ENCODE measurements around the gene CLEC4G. TPM values are rescaled to one million over a fixed set of nuclear protein-coding genes. Genes with fewer than 3 reads are reported as not detected.

Gene CLEC4G
- polyA plus RNA-seq, 2 of the 4 experiments (the other 2 are of a cell fraction): not detected

GRCh38 chr19:7679771-7680605 is 51.9 kb downstream of the CLEC4G start:
- ChIA-PET CTCF (interaction anchor here (0.6 to 3.2 kb wide), 32 partner anchors 9 to 581 kb away, joined by 3 to 45 read pairs (median 4); partner anchors contain the start of genes CD209 and RETN), POLR2A (interaction anchor here (1.0 to 2.0 kb wide), 2 partner anchors 112 to 120 kb away, joined by 3 to 5 read pairs; no protein-coding TSS in a partner anchor)
- FAIRE-seq (no peak), DNase-seq (ENCODE audit: low read depth in 1 of 2, low spot score in 1 of 2) (no peak), ATAC-seq (no peak; a peak in 3 of 6 replicates)
- Histone ChIP-seq H3K9me3 (no peaks in the 10 kb centered on the region), H3K4me3 (peak overlapping the region; percentile 99), H3K4me2 (peak overlapping the region; percentile 100), H3K4me1 (peaks cover 10% of the 10 kb centered on the region; the same call in 2 of the 3 replicates), H3K27ac (peak overlapping the region; percentile 99)
- WGBS (ENCODE audit: missing lambda C conversion rate): 45% methylated on average over 17 of the region's 22 CpGs
- no peak for TF ChIP-seq JUN (IDR thresholded peaks at IDR 0.05)
- TF ChIP-seq ZNF302 (CRISPR knock-in tag; IDR thresholded peaks at IDR 0.05): no peak

- ChIA-PET CTCF (interaction anchor here (1.0 to 1.3 kb wide), 3 partner anchors 36 to 121 kb away, joined by 3 to 4 read pairs (median 4); no protein-coding TSS in a partner anchor), POLR2A (no interaction called here)
- Histone ChIP-seq H3K4me2 (peak overlapping the region; percentile 19; the same call in 1 of the 3 replicates), H3K4me1 (peaks cover 10% of the 10 kb centered on the region; the same call in 2 of the 3 replicates), H3K27ac (no peak overlapping the region), H3K9me3 (no peaks in the 10 kb centered on the region), H3K4me3 (no peak overlapping the region)
- 42% methylated on average over 25 of the region's 30 CpGs for WGBS (ENCODE audit: missing lambda C conversion rate)
- ATAC-seq (no peak), FAIRE-seq (no peak), DNase-seq (ENCODE audit: low read depth in 1 of 2, low spot score in 1 of 2) (peak in 1 of 2 experiments; percentile 30)
- no peak for TF ChIP-seq CEBPB (IDR thresholded peaks at IDR 0.05)
- TF ChIP-seq RAD21 (conservative IDR thresholded peaks at IDR 0.05 in 1 of 2, IDR thresholded peaks at IDR 0.05 in 1 of 2): 0 out of 5 replicates have a peak, but pooled peaks of 1 of the 2 experiments have one; percentile 5
These were observed 52.7 kb downstream of the CLEC4G start for GRCh38 chr19:7678971-7679751.

Other genes with a start within 250 kb of the CLEC4G start
- 1.3 and 1.5 TPM in 2 replicates for gene PEX11G, start 243.1 kb downstream of the CLEC4G start, polyA plus RNA-seq (2011; rRNA removed)
- 1.8 to 2.9 TPM (median 1.9 TPM) in 3 replicates for gene PEX11G, start 243.1 kb downstream of the CLEC4G start, polyA plus RNA-seq (2017; fragmentation: RNase III; extraction: RNeasy Plus Mini Kit Qiagen cat#74134 plus additional on column Dnase treatment)
- 9.5 and 9.9 TPM in 2 replicates for gene ZNF358, start 216.0 kb downstream of the CLEC4G start, polyA plus RNA-seq (2011; rRNA removed)
- 10.7 to 15.4 TPM (median 14.0 TPM) in 3 replicates for gene ZNF358, start 216.0 kb downstream of the CLEC4G start, polyA plus RNA-seq (2017; fragmentation: RNase III; extraction: RNeasy Plus Mini Kit Qiagen cat#74134 plus additional on column Dnase treatment)
- 13.1 and 13.5 TPM in 2 replicates for gene MCOLN1, start 209.5 kb downstream of the CLEC4G start, polyA plus RNA-seq (2011; rRNA removed)
- 8.4 to 13.4 TPM (median 12.6 TPM) in 3 replicates for gene MCOLN1, start 209.5 kb downstream of the CLEC4G start, polyA plus RNA-seq (2017; fragmentation: RNase III; extraction: RNeasy Plus Mini Kit Qiagen cat#74134 plus additional on column Dnase treatment)
- gene PNPLA6, start 196.4 kb downstream of the CLEC4G start, polyA plus RNA-seq (2011; rRNA removed): 13.8 and 17.0 TPM in 2 replicates
- gene PNPLA6, start 196.4 kb downstream of the CLEC4G start, polyA plus RNA-seq (2017; fragmentation: RNase III; extraction: RNeasy Plus Mini Kit Qiagen cat#74134 plus additional on column Dnase treatment): 40.8 to 66.1 TPM (median 58.1 TPM) in 3 replicates
- 0.81 and 1.3 TPM in 2 replicates for gene CAMSAP3, start 136.2 kb downstream of the CLEC4G start, polyA plus RNA-seq (2011; rRNA removed)
- 2.4 to 3.6 TPM (median 2.9 TPM) in 3 replicates for gene CAMSAP3, start 136.2 kb downstream of the CLEC4G start, polyA plus RNA-seq (2017; fragmentation: RNase III; extraction: RNeasy Plus Mini Kit Qiagen cat#74134 plus additional on column Dnase treatment)
- 13.9 and 15.0 TPM in 2 replicates for gene XAB2, start 102.6 kb downstream of the CLEC4G start, polyA plus RNA-seq (2011; rRNA removed)
- 21.2 to 22.2 TPM (median 21.6 TPM) in 3 replicates for gene XAB2, start 102.6 kb downstream of the CLEC4G start, polyA plus RNA-seq (2017; fragmentation: RNase III; extraction: RNeasy Plus Mini Kit Qiagen cat#74134 plus additional on column Dnase treatment)
- gene PET100, start 102.3 kb downstream of the CLEC4G start, polyA plus RNA-seq (2011; rRNA removed): 28.5 and 48.6 TPM in 2 replicates
- 85.0 to 109 TPM (median 99.3 TPM) in 3 replicates for gene PET100, start 102.3 kb downstream of the CLEC4G start, polyA plus RNA-seq (2017; fragmentation: RNase III; extraction: RNeasy Plus Mini Kit Qiagen cat#74134 plus additional on column Dnase treatment)
- not detected in 2 replicates for gene PCP2, start 98.4 kb downstream of the CLEC4G start, polyA plus RNA-seq (2011; rRNA removed)
- gene PCP2, start 98.4 kb downstream of the CLEC4G start, polyA plus RNA-seq (2017; fragmentation: RNase III; extraction: RNeasy Plus Mini Kit Qiagen cat#74134 plus additional on column Dnase treatment): 0.19 to 0.41 TPM (median 0.26 TPM) in 3 replicates
- 44.4 and 47.2 TPM in 2 replicates for gene STXBP2, start 95.0 kb downstream of the CLEC4G start, polyA plus RNA-seq (2011; rRNA removed)
- 39.4 to 47.6 TPM (median 41.4 TPM) in 3 replicates for gene STXBP2, start 95.0 kb downstream of the CLEC4G start, polyA plus RNA-seq (2017; fragmentation: RNase III; extraction: RNeasy Plus Mini Kit Qiagen cat#74134 plus additional on column Dnase treatment)
- gene RETN, start 63.1 kb downstream of the CLEC4G start, polyA plus RNA-seq (2011; rRNA removed): not detected in 2 replicates
- not detected in 3 replicates for gene RETN, start 63.1 kb downstream of the CLEC4G start, polyA plus RNA-seq (2017; fragmentation: RNase III; extraction: RNeasy Plus Mini Kit Qiagen cat#74134 plus additional on column Dnase treatment)
- 0.05 and 0.17 TPM in 2 replicates for gene MCEMP1, start 55.0 kb downstream of the CLEC4G start, polyA plus RNA-seq (2011; rRNA removed)
- gene MCEMP1, start 55.0 kb downstream of the CLEC4G start, polyA plus RNA-seq (2017; fragmentation: RNase III; extraction: RNeasy Plus Mini Kit Qiagen cat#74134 plus additional on column Dnase treatment): not detected in 3 replicates
- gene TRAPPC5, start 51.3 kb downstream of the CLEC4G start, polyA plus RNA-seq (2011; rRNA removed): 23.8 and 31.6 TPM in 2 replicates
- 50.9 to 60.8 TPM (median 59.8 TPM) in 3 replicates for gene TRAPPC5, start 51.3 kb downstream of the CLEC4G start, polyA plus RNA-seq (2017; fragmentation: RNase III; extraction: RNeasy Plus Mini Kit Qiagen cat#74134 plus additional on column Dnase treatment)
- gene FCER2, start 30.0 kb downstream of the CLEC4G start, polyA plus RNA-seq (2011; rRNA removed): not detected in 2 replicates
- gene FCER2, start 30.0 kb downstream of the CLEC4G start, polyA plus RNA-seq (2017; fragmentation: RNase III; extraction: RNeasy Plus Mini Kit Qiagen cat#74134 plus additional on column Dnase treatment): not detected in 3 replicates
- gene CD209, start 15.4 kb upstream of the CLEC4G start, polyA plus RNA-seq (2011; rRNA removed): not detected in 2 replicates
- gene CD209, start 15.4 kb upstream of the CLEC4G start, polyA plus RNA-seq (2017; fragmentation: RNase III; extraction: RNeasy Plus Mini Kit Qiagen cat#74134 plus additional on column Dnase treatment): not detected in 3 replicates
- gene CLEC4M, start 31.1 kb upstream of the CLEC4G start, polyA plus RNA-seq (2011; rRNA removed): not detected in 2 replicates
- not detected in 3 replicates for gene CLEC4M, start 31.1 kb upstream of the CLEC4G start, polyA plus RNA-seq (2017; fragmentation: RNase III; extraction: RNeasy Plus Mini Kit Qiagen cat#74134 plus additional on column Dnase treatment)
- 1.1 and 1.2 TPM in 2 replicates for gene EVI5L, start 98.1 kb upstream of the CLEC4G start, polyA plus RNA-seq (2011; rRNA removed)
- 1.2 to 2.3 TPM (median 1.8 TPM) in 3 replicates for gene EVI5L, start 98.1 kb upstream of the CLEC4G start, polyA plus RNA-seq (2017; fragmentation: RNase III; extraction: RNeasy Plus Mini Kit Qiagen cat#74134 plus additional on column Dnase treatment)
- gene PRR36, start 142.3 kb upstream of the CLEC4G start, polyA plus RNA-seq (2011; rRNA removed): 0.04 and 0.05 TPM in 2 replicates
- 0.22 to 0.35 TPM (median 0.30 TPM) in 3 replicates for gene PRR36, start 142.3 kb upstream of the CLEC4G start, polyA plus RNA-seq (2017; fragmentation: RNase III; extraction: RNeasy Plus Mini Kit Qiagen cat#74134 plus additional on column Dnase treatment)
- 4.0 and 5.3 TPM in 2 replicates for gene LRRC8E, start 156.4 kb upstream of the CLEC4G start, polyA plus RNA-seq (2011; rRNA removed)
- gene LRRC8E, start 156.4 kb upstream of the CLEC4G start, polyA plus RNA-seq (2017; fragmentation: RNase III; extraction: RNeasy Plus Mini Kit Qiagen cat#74134 plus additional on column Dnase treatment): 3.7 to 4.8 TPM (median 4.4 TPM) in 3 replicates
- gene MAP2K7, start 171.8 kb upstream of the CLEC4G start, polyA plus RNA-seq (2011; rRNA removed): 5.5 TPM in 2 replicates
- gene MAP2K7, start 171.8 kb upstream of the CLEC4G start, polyA plus RNA-seq (2017; fragmentation: RNase III; extraction: RNeasy Plus Mini Kit Qiagen cat#74134 plus additional on column Dnase treatment): 17.4 to 19.4 TPM (median 19.3 TPM) in 3 replicates
- 0.21 and 0.40 TPM in 2 replicates for gene TGFBR3L, start 182.7 kb upstream of the CLEC4G start, polyA plus RNA-seq (2011; rRNA removed)
- gene TGFBR3L, start 182.7 kb upstream of the CLEC4G start, polyA plus RNA-seq (2017; fragmentation: RNase III; extraction: RNeasy Plus Mini Kit Qiagen cat#74134 plus additional on column Dnase treatment): 0.70 to 1.4 TPM (median 1.2 TPM) in 3 replicates
- 8.8 and 9.2 TPM in 2 replicates for gene SNAPC2, start 188.2 kb upstream of the CLEC4G start, polyA plus RNA-seq (2011; rRNA removed)
- 13.4 to 13.8 TPM (median 13.8 TPM) in 3 replicates for gene SNAPC2, start 188.2 kb upstream of the CLEC4G start, polyA plus RNA-seq (2017; fragmentation: RNase III; extraction: RNeasy Plus Mini Kit Qiagen cat#74134 plus additional on column Dnase treatment)
- gene CTXN1, start 194.0 kb upstream of the CLEC4G start, polyA plus RNA-seq (2011; rRNA removed): 0.79 and 1.2 TPM in 2 replicates
- 7.9 to 10.7 TPM (median 9.9 TPM) in 3 replicates for gene CTXN1, start 194.0 kb upstream of the CLEC4G start, polyA plus RNA-seq (2017; fragmentation: RNase III; extraction: RNeasy Plus Mini Kit Qiagen cat#74134 plus additional on column Dnase treatment)
- gene TIMM44, start 211.6 kb upstream of the CLEC4G start, polyA plus RNA-seq (2011; rRNA removed): 23.0 and 53.2 TPM in 2 replicates
- 29.7 to 37.9 TPM (median 33.4 TPM) in 3 replicates for gene TIMM44, start 211.6 kb upstream of the CLEC4G start, polyA plus RNA-seq (2017; fragmentation: RNase III; extraction: RNeasy Plus Mini Kit Qiagen cat#74134 plus additional on column Dnase treatment)